ENCODE data around the gene CAPN2. TPM values are rescaled to one million over a fixed set of nuclear protein-coding genes. Genes with fewer than 3 reads are reported as not detected.

Gene CAPN2
- total and polyA plus RNA-seq, 2 donors from 2014 or later = 175 to 276 TPM

- Histone ChIP-seq H3K27me3 (ENCODE audit: control insufficient read depth, insufficient read depth, low read length) (no peaks in the 10 kb centered on the region), H3K4me1 (ENCODE audit: control insufficient read depth in 2 of 3, insufficient read depth in 2 of 3, low read depth in 1 of 3, low read length in 3 of 3) (peaks cover 0 to 5% (median 0%) of the 10 kb centered on the region in 3 donors), H3K4me3 (ENCODE audit: low read length in 3 of 3) (no peak overlapping the region), H3K36me3 (ENCODE audit: control insufficient read depth in 2 of 3, insufficient read depth in 3 of 3, low read length in 3 of 3) (no peaks in the 10 kb centered on the region), H3K9ac (ENCODE audit: low read length in 3 of 3) (no peak overlapping the region), H3K27ac (ENCODE audit: low read depth in 2 of 2, low read length in 2 of 2) (no peak overlapping the region), H3K9me3 (ENCODE audit: control insufficient read depth in 2 of 3, insufficient read depth in 1 of 3, low read length in 3 of 3) (no peaks in the 10 kb centered on the region)
- DNase-seq (no peak), FAIRE-seq (no peak)
- intact Hi-C loops (cut with DNase I) = no loop called here
- TF ChIP-seq CTCF (IDR thresholded peaks at IDR 0.05; ENCODE audit: borderline replicate concordance, extremely low read depth, insufficient read depth) = no peak
Measured at GRCh38 chr1:223684488-223684792, 27.9 kb upstream of the CAPN2 start.

DNA sequence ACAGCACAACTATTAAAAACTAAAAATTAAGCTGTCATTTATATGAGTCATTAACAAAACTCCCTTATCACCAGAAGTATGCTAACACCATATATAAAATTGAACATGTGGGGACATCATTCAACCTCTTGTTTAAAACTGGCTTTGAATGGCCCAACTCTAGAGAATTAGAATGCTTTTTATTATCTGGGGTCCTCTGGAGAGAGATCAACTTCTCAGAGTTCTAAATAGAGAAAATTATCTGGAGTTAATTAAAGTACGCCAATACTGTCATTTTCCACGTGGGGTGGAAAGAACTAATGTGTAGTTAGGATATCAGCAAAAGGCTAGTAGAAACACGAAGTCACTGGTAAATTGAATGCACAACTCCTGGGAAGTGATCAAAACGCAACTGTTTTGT, 21.2 kb upstream of the CAPN2 start:
- TF ChIP-seq CTCF (IDR thresholded peaks at IDR 0.05; ENCODE audit: borderline replicate concordance, extremely low read depth, insufficient read depth) = no peak
- no peaks in the 10 kb centered on the region for H3K27me3 ChIP-seq (ENCODE audit: control insufficient read depth, insufficient read depth, low read length)
- no peak for DNase-seq
- H3K9ac ChIP-seq (ENCODE audit: low read length in 3 of 3) = no peak overlapping the region
- H3K36me3 ChIP-seq (ENCODE audit: control insufficient read depth in 2 of 3, insufficient read depth in 3 of 3, low read length in 3 of 3) = no peaks in the 10 kb centered on the region
- H3K27ac ChIP-seq (ENCODE audit: low read depth in 2 of 2, low read length in 2 of 2) = no peak overlapping the region
- H3K4me1 ChIP-seq (ENCODE audit: control insufficient read depth in 2 of 3, insufficient read depth in 2 of 3, low read depth in 1 of 3, low read length in 3 of 3) = no peaks in the 10 kb centered on the region
- no peaks in the 10 kb centered on the region for H3K9me3 ChIP-seq (ENCODE audit: control insufficient read depth in 2 of 3, insufficient read depth in 1 of 3, low read length in 3 of 3)
- intact Hi-C loops (cut with DNase I) = no loop called here
- no peak overlapping the region for H3K4me3 ChIP-seq (ENCODE audit: low read length in 3 of 3)
- FAIRE-seq = no peak

DNA sequence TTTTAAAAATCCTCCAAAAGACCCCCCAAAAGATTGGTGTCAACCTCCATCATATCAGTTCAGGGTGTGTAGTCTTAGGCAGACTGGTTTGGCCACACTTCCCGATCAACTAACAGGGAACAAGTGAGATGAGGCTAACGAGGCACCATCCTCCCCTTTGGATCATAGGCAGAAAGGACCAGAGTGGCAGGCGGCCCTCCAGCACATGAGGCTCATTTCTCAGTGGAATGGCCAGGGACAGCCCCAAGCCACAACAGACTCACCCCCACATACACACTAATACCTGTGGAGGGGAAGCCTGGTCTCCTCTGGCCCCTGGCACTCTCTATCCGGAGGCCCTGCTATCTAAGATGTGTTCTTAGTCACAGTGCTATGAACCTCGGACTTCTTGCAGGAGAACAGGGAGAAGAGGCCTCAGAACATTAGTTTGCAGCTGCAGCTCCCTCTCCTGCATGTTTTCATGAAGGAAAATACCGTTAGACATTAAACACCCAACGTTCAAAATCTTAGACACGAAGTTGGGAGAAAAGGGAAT, 17.3 kb upstream of the CAPN2 start:
- Histone ChIP-seq H3K4me3 (ENCODE audit: low read length in 3 of 3) (no peak overlapping the region), H3K27me3 (ENCODE audit: control insufficient read depth, insufficient read depth, low read length) (no peaks in the 10 kb centered on the region), H3K4me1 (ENCODE audit: control insufficient read depth in 2 of 3, insufficient read depth in 2 of 3, low read depth in 1 of 3, low read length in 3 of 3) (no peaks in the 10 kb centered on the region), H3K27ac (ENCODE audit: low read depth in 2 of 2, low read length in 2 of 2) (no peak overlapping the region), H3K36me3 (ENCODE audit: control insufficient read depth in 2 of 3, insufficient read depth in 3 of 3, low read length in 3 of 3) (no peaks in the 10 kb centered on the region), H3K9ac (ENCODE audit: low read length in 3 of 3) (no peak overlapping the region), H3K9me3 (ENCODE audit: control insufficient read depth in 2 of 3, insufficient read depth in 1 of 3, low read length in 3 of 3) (no peaks in the 10 kb centered on the region)
- DNase-seq (no peak), FAIRE-seq (no peak)
- intact Hi-C loops (cut with DNase I) = no loop called here
- TF ChIP-seq CTCF (IDR thresholded peaks at IDR 0.05; ENCODE audit: borderline replicate concordance, extremely low read depth, insufficient read depth) = no peak

DNA sequence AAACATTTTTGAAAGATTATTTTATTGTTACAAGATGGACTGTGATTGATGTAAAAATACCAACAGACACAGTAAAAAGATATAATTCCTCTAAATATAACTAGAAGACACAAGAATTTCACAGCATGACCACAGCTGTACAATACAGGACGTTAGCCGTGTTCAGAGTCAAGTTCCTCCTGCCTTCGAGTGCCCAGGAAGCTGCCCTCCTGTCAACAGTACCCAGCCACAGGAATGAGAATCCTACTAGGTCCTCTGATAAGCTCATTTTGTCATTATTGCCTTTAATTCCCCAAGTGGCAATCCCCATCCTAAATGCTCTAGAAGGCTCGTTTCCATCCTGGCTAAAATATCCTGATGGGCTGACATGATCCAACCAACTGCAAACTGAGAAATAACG, 16.4 kb upstream of the CAPN2 start:
- DNase-seq = no peak
- Histone ChIP-seq H3K4me3 (ENCODE audit: low read length in 3 of 3) (no peak overlapping the region), H3K27me3 (ENCODE audit: control insufficient read depth, insufficient read depth, low read length) (no peaks in the 10 kb centered on the region), H3K27ac (ENCODE audit: low read depth in 2 of 2, low read length in 2 of 2) (no peak overlapping the region), H3K9me3 (ENCODE audit: control insufficient read depth in 2 of 3, insufficient read depth in 1 of 3, low read length in 3 of 3) (no peaks in the 10 kb centered on the region), H3K4me1 (ENCODE audit: control insufficient read depth in 2 of 3, insufficient read depth in 2 of 3, low read depth in 1 of 3, low read length in 3 of 3) (peaks cover 0 to 3% (median 0%) of the 10 kb centered on the region in 3 donors), H3K9ac (ENCODE audit: low read length in 3 of 3) (no peak overlapping the region), H3K36me3 (ENCODE audit: control insufficient read depth in 2 of 3, insufficient read depth in 3 of 3, low read length in 3 of 3) (no peaks in the 10 kb centered on the region)
- FAIRE-seq = no peak
- no peak for TF ChIP-seq CTCF (IDR thresholded peaks at IDR 0.05; ENCODE audit: borderline replicate concordance, extremely low read depth, insufficient read depth)
- intact Hi-C loops (cut with DNase I) = no loop called here

All from kidney (tissue), 14 donors.